Activated T-cell treated with anti-CD3 and anti-CD28 coated beads for 48 hours (primary cell): Measurements from ENCODE around the gene ZIC1.

Experiments
- DNase-seq: peaks from one replicate; pipeline ENCODE4 v3.0.0-alpha.2; 2020; ENCODE audit warnings: low read depth

Gene ZIC1

DNA sequence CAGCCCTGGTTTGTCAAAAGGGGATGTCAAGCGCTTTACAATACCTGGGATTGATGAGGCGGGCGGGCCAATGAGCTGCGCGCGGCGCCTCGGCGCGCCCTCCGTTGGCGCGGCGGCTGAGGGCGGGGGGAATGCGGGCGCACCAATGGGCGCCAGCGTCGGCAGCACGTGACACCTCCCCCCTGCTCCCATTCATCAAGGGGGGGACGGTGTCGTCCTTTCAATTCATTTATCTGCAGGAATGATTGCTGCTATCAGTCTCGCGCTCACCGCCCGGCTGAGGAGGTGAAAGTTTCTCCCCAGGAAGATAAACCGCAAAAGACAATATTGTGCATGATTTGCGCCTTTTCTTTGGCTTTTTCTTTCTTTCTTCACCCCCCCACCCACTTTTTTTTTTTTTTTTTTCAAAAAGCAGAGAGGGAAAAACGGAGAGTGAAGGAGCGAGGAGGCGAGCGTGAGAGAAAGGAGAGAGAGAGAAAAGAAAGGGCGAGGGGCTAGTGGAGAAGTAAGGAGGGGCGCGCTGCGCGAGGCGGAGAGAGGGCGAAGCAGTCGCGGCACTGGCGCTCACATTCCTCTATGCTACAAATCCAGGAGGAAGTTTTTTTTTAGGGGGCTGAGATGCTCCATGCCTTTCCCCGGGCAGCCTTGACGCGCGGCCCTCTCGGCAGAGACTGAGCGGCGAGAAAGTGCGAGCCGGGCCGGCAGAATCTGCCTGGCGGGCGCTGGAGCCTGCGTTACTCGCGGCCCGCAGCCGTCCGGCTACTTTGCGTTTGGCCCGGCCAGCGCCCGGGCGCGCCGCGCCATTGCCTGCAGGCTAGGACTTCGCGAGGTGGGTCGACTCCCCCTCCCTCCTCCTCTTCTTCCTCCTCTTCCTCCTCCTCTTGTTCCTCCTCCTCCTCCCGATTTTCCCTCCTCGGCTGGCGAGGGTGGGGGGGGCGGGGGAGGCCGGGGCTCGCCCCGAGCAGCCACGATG lies at the start of gene ZIC1:
Gene ZIC1 (plus strand): TSS at position 223 of the 973 bp plus-strand sequence. CDS start 748 bp downstream, at position 971.
- no peak for DNase-seq

- no peak for DNase-seq
Observed at GRCh38 chr3:147360051-147360439, 49.1 kb upstream of the ZIC1 start.

DNA sequence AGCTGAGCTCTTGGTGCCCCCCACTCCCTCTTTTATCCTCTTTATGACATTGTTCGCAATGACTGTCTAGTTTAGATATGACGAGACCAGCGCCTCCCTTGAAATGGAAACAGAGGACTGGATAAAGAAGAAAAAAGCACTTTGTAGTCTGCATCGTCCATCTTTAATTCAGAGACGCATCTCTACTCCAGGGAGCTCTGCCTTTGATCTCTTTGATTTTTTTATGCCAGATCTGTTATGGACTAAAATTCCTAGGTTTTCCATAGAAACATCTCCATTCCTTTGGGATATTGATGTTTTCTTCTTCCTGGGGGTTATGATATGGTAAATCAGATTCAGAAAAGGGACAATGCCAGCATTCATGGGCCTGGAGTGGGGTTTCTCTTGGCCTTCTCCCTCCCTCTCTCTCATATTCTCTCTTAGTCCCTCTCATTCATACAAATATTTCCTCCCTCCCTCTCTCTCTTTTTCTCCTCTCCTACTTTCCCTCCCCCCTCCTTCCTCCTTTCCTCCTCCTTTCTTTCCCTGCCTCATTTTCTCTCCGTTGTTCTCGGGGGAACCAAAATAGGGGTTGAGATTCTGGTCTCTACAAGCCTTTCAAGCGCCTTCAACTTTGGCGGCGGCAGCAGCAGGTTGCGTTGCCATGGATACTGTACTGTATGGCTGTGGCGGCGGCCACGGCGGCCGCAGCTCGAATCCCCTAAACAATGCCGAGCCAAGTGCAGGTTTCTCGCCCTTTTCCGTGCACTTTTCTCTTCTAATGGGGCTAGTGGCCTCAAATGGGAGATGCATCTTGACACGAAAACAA lies 48.3 kb upstream of the ZIC1 start:
- no peak for DNase-seq

GRCh38 chr3:147361454-147362420 lies 47.4 kb upstream of the ZIC1 start:
- peak; percentile 28 for DNase-seq

GRCh38 chr3:147364771-147365170 lies 44.4 kb upstream of the ZIC1 start:
- no peak for DNase-seq

DNA sequence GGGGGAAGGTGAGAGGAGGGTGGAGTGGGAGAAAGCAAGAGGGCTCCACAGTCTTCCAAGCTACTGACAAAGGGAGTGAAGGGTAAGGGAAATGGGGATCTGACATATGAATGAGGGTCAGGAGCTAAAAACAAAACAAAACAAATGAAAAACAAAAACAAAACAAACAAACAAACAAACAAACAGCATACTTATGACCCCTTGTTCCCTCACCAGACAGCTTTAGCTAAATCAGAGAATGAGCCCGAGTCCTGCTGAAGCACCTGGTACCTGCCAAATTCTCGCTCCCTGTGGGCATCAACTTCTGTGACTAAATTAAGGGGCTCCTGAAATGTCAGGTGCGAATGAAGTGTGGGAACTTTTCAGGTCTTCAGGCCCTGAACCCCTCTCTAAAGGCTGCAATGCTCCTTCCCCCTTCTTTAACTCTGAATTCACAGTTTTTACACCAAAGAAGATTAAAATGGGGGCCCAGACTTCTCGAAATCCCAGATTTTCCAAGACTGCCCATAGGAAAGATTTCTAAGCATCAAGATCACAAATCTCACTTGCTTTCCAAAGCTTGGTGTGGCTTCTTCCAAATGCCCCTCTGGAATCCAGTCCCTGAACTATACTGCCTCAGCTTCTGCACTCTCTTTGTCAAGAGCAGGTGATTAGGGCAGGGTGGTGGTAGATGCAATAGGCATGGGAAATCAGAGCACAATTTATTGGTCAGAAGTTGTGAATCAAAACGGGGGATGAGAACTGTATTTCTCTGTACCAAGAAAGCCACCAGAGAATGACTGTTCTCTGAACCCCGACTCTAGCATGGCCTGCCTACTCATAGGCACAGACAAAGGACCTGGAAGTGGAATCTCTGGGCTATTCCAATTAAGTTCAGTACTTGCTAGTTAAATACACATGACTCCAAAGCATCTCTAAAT lies 43.7 kb upstream of the ZIC1 start:
- DNase-seq: no peak

GRCh38 chr3:147367676-147368075 lies 41.5 kb upstream of the ZIC1 start:
- no peak for DNase-seq

DNA sequence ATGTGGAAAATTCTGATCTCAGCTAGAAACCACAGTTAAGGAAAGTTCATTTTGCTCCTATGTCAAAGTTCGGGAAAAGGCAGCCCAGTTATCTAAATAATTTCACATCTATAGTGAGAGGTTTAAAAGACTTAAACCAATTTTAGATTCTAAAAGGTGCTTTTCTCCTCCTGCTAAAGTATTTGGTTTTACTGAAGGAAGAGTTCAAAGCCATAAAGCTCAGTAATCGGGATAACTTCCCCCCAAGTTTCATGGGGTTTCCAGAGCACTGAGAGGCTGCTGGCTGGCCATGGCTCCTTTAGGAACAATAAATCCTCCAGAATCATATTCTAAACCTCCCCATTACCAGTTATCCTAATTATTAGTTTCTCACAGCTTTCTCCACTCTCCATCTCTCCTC lies 41.0 kb upstream of the ZIC1 start:
- DNase-seq: no peak

DNA sequence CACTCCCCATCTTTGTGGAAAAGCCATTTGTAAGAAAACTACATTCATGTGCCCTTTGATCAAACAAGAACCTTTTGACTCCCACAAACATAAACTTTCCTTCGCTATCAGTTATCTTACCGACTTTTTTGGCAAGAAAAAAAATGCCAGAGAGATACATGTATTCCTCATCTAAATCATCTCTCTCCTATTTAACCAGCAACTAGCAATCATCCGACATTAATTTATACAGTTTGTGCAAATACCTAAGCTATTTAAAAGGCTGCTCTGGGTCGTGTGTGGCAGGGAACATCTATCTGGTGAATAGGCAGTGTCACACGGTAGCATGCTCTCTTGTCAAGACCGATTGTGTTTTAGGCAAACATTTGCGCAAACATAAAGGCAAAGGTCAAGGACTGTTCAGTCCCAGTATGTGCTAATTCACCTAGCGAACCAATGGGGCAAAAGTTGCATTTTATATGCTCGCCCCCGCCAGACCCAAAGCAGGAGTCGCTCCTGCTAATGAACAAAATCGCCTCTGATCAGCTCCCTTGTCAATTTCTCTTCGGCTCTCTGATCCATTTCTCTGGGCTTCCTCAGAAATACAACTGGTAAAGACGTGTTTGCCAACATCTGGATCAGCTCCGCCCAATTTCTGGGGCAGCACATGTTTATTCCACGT lies 40.5 kb upstream of the ZIC1 start:
- no peak for DNase-seq

DNA sequence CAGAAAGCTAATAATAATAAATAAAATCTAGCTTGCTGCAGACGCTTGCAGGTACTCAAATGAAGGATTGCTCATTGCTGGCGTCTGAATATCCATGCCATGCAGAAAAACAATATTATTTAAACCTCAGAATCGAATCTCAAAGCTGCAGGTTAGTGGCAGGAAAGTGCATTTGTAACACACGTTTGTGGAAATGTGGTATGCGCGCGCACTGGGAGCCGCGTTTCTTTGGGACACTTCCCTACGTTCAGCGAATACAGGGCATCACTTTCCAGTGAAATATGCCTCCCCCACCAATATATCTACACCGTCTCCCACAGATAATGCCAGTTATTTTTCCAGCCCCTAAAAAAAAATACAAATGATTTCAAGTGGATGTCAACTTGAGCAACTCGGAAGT lies 39.9 kb upstream of the ZIC1 start:
- DNase-seq: no peak

GRCh38 chr3:147369661-147370123 lies 39.5 kb upstream of the ZIC1 start:
- no peak for DNase-seq

- DNase-seq: no peak
Observed at GRCh38 chr3:147370349-147370748, 38.8 kb upstream of the ZIC1 start.

DNA sequence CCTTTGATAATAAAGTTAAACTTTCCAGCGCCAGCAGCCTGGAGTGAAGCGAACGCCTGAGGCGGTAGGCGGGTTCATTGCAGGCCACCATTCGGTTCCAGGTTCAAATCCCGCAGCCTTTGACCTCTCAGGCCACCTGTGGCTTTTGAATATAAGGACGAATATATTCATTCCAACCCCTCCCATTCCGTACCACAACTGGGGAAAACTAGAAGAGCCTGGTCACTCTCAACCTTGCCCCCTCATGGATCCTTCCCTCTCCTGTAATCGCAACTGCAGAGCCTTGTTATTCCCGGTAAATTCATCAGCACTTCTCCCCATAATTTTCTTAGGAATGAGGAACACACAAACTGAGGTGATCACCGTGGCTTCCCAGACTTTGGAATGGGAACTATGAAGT lies 38.0 kb upstream of the ZIC1 start:
- DNase-seq: no peak

- no peak for DNase-seq
Observed at GRCh38 chr3:147371771-147372340, 37.3 kb upstream of the ZIC1 start.

DNA sequence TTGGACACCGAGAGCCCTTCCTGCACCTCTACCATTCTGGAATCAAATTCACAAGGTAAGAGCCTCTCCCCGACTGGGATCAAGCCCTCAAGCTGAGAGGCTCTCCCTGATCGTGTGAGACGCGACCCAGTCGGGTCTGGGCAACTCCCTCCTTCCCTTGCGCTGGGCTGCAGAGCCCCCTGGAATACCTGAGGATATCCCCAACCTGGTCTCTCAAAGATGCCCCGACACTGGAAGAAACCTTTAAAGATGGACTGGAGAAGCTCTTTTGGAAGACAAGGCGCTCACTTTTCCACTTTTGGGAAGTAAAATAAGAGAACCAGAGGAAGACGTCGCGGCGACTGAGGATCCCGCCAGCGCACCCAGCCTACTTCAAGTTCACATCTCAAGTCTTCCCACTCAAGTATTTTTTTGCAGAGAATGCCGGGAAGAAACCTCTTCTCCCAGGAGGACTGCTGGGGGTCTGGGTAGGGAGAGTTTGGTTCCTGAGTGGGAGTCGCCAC lies 36.6 kb upstream of the ZIC1 start:
- no peak for DNase-seq

DNA sequence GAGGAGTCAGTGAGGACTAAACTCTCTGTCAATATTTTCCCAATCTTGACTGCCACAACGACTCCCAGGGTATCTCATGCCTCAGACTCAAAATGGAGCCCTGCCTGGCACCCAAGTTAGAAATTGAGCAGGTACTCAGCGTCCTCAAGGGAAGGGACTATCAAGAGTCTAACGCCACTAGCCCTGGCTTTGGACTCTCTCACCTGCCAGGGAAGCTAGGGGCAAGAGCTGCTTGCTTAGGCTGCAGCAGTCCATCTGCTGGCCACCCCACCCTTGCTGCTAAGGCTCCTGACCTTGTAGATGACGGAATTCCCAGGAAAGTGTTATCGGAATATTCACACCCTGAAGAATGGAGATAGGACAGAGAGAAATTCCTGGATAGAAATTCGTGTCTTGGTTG lies 35.9 kb upstream of the ZIC1 start:
- DNase-seq: no peak

GRCh38 chr3:147377412-147378367 lies 31.5 kb upstream of the ZIC1 start:
- no peak for DNase-seq

- DNase-seq: no peak
Observed at GRCh38 chr3:147379651-147380050, 29.5 kb upstream of the ZIC1 start.
